BJ (cell line): ENCODE measurements around the gene PPM1A. TPM values are rescaled to one million over a fixed set of nuclear protein-coding genes. Genes with fewer than 3 reads are reported as not detected.

Source experiments
- CTCF ChIA-PET: fragments of 350-600 bp; formaldehyde crosslinking; extraction: SDS; loops from one replicate; lab custom pipeline; 2021; ENCODE audit warnings: antibody characterized with exemption, inconsistent platforms; lab: Yijun Ruan, JAX
- POLR2A ChIA-PET: fragments of 300-600 bp; sonication (Branson Sonifier 250); formaldehyde crosslinking; extraction: SDS; loops from one replicate; lab custom pipeline; 2021; ENCODE audit warnings: antibody characterized with exemption; lab: Charles Lee
- DNase-seq: peaks from one replicate; pipeline ENCODE4 v3.0.0-alpha.2; 2011; ENCODE audit warnings: low read depth
- H3K27me3 ChIP-seq: 2 replicates; pipeline ENCODE4 v1.6.0; 2011; ENCODE audit warnings: low read length; ENCODE audit not compliant: control insufficient read depth, insufficient read depth
- H3K36me3 ChIP-seq: 2 replicates; pipeline ENCODE4 v1.5.1; 2011; ENCODE audit warnings: low read length; ENCODE audit not compliant: control insufficient read depth, insufficient read depth
- H3K4me3 ChIP-seq: 2 replicates; pipeline ENCODE4 v1.5.1; 2011; ENCODE audit warnings: low read depth, mild to moderate bottlenecking, control low read depth, low read length
- CTCF ChIP-seq: IDR thresholded peaks from 2 replicates; pipeline ENCODE4 v1.5.1; 2011; ENCODE audit warnings: low read depth, mild to moderate bottlenecking, control low read depth, inconsistent platforms, low read length, moderate library complexity; ENCODE audit not compliant: insufficient read depth
- polyA plus RNA-seq: library from polyadenylated mRNA; depleted of rRNA; stranded (reverse); fragments of >200 nt; gene quantifications from 2 replicates; pipeline ENCODE4 v1.2.3, GENCODE V29; 2011

PPM1A gene
- polyA plus RNA-seq, 1 experiment: 18.5 TPM

- H3K27me3 ChIP-seq: peaks cover 5% of the 10 kb centered on the region
- ChIA-PET CTCF (no interaction called here), POLR2A (no interaction called here)
- no peaks in the 10 kb centered on the region for H3K36me3 ChIP-seq
- no peak for TF ChIP-seq CTCF
- no peak for DNase-seq
- no peak overlapping the region for H3K4me3 ChIP-seq
Observed at GRCh38 chr14:60214003-60214402, 35.0 kb upstream of the PPM1A start.

GRCh38 chr14:60214415-60215126 is 34.5 kb upstream of the PPM1A start:
- ChIA-PET CTCF (no interaction called here), POLR2A (no interaction called here)
- Histone ChIP-seq H3K4me3 (no peak overlapping the region), H3K36me3 (no peaks in the 10 kb centered on the region), H3K27me3 (peaks cover 5% of the 10 kb centered on the region)
- no peak for DNase-seq
- TF ChIP-seq CTCF: no peak

GRCh38 chr14:60215127-60215444 is 33.9 kb upstream of the PPM1A start:
- Histone ChIP-seq H3K4me3 (no peak overlapping the region), H3K27me3 (peaks cover 5% of the 10 kb centered on the region), H3K36me3 (no peaks in the 10 kb centered on the region)
- no peak for TF ChIP-seq CTCF
- POLR2A ChIA-PET: no interaction called here
- CTCF ChIA-PET: no interaction called here
- no peak for DNase-seq

- H3K27me3 ChIP-seq: peaks cover 5% of the 10 kb centered on the region
- no peaks in the 10 kb centered on the region for H3K36me3 ChIP-seq
- ChIA-PET POLR2A (no interaction called here), CTCF (interaction anchor here (1.5 kb wide), 1 partner anchor 12 kb away, joined by 3 read pairs; no protein-coding TSS in a partner anchor)
- no peak for TF ChIP-seq CTCF
- no peak overlapping the region for H3K4me3 ChIP-seq
- DNase-seq: no peak
Observed at GRCh38 chr14:60215520-60216420, 33.3 kb upstream of the PPM1A start.

GRCh38 chr14:60217713-60218112 is 31.3 kb upstream of the PPM1A start:
- ChIA-PET POLR2A (no interaction called here), CTCF (no interaction called here)
- Histone ChIP-seq H3K4me3 (no peak overlapping the region), H3K36me3 (no peaks in the 10 kb centered on the region), H3K27me3 (peaks cover 3% of the 10 kb centered on the region; the same call in 1 of the 2 replicates)
- TF ChIP-seq CTCF: no peak
- DNase-seq: no peak
